ENCODE measurements around the gene CADM2.
"Not testable (repeated sequence)": the region's sequence is repeated elsewhere in the genome, so short reads cannot be mapped to it uniquely, and the experiment has no call there.

Gene CADM2

GRCh38 chr3:85670634-85671205, 711.9 kb downstream of the CADM2 start:
- DNase-seq (ENCODE audit: low read depth, low spot score), result peak; percentile 18

DNA sequence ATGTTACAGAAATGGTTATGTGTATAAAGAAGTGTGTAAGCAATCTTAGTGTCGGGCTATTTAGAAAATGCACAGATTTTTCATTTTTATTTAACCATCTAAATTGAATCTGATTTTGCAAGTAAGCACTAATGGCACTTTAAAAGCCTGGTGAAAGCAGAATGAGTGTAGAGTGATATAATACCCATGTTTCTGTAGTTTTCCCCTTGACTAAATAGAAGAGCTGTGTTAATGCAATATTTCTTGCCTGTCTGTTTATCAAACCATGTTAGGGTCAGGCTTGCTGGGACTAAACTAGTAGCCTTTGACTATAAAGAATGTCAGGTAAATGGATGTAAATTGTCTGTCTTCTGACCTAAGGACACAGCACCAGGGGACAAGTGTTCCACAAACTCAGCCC, 714.0 kb downstream of the CADM2 start:
- DNase-seq (ENCODE audit: low read depth, low spot score), result no peak

DNA sequence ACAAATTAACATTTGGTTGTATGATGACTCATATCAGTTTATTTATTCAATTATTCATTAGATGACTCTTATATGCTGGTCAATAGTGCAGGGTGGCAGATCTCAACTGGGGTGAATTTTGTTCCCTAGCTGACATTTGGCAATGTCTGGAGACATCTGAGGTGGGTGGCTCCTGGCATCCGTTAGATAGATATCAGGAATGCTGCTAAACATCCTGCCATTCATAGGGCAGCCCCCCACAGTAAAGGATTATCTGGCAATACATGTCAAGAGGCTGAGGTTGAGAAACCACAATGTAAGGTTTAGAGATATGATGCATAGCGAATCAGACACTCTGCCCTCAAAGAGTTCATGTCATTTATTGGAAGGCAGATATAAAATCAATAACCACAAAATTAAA, 719.9 kb downstream of the CADM2 start:
- DNase-seq (ENCODE audit: low read depth, low spot score), result peak; percentile 0

DNA sequence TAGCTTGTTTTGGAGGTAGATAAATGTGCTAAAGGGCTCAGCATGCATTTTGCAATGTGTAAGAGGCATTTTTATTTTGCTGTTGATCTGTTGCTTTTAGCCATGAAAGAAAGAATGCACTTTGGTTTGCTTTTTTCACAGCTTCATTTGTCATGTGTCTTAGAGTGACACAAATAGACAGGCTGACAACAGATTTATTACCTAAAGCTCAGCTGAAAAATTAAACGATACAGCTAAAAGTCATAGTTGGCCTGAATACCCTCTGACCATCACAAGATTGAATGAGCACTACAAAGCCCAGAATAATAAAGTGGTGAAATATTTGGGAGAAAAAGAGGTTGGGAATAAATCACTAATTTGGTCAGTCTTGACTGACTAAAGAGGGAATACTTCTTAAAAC, 723.1 kb downstream of the CADM2 start:
- DNase-seq (ENCODE audit: low read depth, low spot score), result no peak

DNA sequence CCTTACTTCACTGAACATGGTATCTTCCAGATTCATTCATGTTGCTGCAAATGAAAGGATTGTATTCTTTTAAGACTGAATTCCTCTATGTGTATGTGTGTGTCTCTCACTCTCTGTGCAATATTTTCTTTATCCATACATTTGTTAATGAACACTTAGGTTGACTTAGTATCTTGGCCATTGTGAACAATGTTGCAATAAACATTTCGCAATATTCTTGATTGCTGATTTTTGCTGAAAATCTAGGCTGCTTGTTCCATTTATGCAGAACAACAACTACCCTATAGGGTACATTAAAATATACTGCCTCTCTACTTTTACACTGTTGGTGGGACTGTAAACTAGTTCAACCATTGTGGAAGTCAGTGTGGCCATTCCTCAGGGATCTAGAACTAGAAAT, 732.4 kb downstream of the CADM2 start:
- DNase-seq (ENCODE audit: low read depth, low spot score), result no peak

DNA sequence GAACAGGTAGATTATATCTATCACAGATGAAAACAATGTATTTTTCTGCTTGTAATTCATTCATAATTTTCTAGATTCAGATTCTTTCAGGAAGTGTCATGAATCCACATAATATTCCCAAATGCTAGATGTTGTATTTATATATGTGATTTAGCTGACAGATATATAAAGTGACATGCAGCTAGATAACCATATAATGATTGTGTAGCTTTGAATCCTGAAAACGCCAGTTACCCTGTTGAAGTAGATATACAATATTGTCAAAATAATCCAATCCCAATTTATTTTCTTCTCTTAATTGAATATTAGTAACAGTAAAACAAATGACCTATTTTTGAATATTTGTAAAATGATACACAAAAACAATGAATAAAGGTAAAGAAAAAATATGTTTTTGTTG, 738.4 kb downstream of the CADM2 start:
- no peak for DNase-seq (ENCODE audit: low read depth, low spot score)

DNA sequence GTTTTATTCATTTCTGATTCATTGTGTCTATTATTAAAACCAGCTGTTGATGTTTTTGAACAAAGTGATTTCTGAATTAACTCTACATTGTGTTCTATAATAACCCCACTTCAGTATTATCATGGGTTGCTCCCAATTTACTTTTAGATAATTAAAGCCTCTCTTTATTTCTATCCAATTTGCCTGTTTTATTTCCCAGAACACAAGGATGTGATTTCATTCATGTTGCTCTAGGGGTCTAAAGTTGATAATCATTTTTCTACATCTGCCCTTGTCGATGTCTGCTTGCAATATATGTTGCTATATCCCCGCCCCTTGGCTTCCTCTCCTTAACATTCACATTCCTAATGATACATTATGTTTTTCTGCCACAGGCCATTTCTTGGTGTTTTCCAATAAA, 747.3 kb downstream of the CADM2 start:
- no peak for DNase-seq (ENCODE audit: low read depth, low spot score)

GRCh38 chr3:85708325-85708724, 749.5 kb downstream of the CADM2 start:
- not testable (repeated sequence) for DNase-seq (ENCODE audit: low read depth, low spot score)

GRCh38 chr3:85709346-85709892, 750.6 kb downstream of the CADM2 start:
- no peak for DNase-seq (ENCODE audit: low read depth, low spot score)

DNA sequence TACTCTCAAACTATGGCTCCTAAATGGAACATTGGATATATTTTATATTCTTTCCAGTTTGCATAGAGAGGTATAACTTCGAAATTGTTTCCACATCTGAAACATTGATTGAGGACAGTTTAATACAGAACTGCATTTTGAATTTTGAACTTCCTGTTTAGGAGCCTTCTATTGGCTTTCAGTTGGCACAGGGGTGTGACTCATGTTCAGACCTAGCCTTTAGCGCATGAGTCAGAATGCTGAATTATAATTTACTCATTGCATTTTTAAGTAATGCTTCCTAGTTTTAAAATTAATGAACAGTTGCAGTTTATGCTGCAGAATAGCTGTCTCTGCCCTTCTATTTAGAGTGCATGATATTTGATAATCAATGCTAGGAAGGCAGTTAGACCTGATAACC, 751.7 kb downstream of the CADM2 start:
- DNase-seq (ENCODE audit: low read depth, low spot score), result peak; percentile 6

DNA sequence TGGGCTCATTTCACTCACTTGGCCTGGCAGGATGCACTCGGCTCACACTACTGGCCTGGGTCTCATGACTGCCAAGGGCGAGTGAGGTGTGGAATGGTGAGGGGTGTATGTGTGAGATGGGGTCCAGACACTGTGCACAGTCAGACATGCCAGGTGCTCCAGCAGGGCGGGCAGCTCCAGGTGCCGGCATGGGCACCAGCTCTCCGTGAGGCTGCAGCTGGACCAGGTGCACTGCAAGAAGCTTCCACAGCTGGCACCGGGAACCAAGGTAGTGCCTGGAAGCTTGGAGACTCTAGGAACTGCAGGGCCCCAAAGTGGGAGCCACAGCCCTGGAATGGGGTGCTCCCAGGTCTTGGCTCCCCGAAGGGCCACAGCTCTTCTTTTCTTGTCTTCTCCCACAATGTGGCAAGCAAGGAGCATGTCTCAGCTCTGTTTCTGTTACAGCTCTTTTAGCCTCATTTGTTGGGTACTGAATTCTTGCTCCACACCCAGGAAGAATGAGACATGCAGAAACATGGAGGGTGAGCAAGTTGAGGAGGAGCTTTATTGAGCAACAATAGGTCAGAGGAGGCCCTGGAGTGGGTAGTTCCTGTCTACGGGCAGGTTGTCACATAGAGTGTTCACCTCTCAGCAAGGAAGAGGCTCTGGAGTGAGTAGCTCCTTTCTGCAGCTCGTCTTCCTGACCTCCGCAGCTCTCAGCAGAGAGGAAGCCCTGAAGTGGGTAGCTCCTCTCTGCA, 762.8 kb downstream of the CADM2 start:
- DNase-seq (ENCODE audit: low read depth, low spot score), result no peak

GRCh38 chr3:85725809-85726208, 767.0 kb downstream of the CADM2 start:
- no peak for DNase-seq (ENCODE audit: low read depth, low spot score)

DNA sequence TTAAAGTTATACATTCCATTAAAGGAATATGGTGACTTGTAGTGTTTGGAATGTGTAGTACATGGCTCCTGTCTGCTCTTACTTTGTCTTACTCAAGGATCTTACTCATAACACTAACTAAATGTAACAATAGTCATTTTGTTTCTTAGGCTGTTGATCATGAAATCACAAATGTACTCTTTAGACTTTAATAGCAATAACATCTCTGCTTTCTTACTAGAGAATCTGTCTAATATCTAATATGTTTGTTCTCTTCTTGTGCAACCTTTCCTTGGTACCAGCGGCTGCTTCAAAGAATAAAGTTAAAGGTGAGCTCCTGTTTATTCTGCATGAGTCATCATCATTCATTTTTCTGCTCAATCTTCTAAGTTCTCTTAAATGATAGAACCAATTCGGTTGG, 767.5 kb downstream of the CADM2 start:
- no peak for DNase-seq (ENCODE audit: low read depth, low spot score)

DNA sequence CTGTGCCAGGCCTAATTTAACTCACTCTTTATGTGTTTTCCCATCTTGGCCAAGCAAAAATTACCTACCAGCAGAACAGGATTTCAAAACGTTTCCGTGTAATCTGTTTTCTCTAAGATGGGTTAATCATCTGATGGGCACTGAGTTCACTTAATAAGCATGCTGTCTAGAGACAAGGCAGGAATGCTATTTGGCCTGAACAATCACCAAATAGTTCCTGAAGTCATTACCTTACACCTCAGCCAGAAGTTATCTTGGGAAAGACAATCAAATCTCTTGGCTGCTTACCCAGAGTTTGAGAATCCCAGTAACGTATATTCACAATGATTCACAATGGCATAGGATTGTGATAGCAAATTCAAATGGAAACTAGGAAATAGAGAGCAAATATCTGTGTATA, 779.1 kb downstream of the CADM2 start:
- peak; percentile 6 for DNase-seq (ENCODE audit: low read depth, low spot score)

GRCh38 chr3:85740561-85740960, 781.8 kb downstream of the CADM2 start:
- DNase-seq (ENCODE audit: low read depth, low spot score), result no peak

DNA sequence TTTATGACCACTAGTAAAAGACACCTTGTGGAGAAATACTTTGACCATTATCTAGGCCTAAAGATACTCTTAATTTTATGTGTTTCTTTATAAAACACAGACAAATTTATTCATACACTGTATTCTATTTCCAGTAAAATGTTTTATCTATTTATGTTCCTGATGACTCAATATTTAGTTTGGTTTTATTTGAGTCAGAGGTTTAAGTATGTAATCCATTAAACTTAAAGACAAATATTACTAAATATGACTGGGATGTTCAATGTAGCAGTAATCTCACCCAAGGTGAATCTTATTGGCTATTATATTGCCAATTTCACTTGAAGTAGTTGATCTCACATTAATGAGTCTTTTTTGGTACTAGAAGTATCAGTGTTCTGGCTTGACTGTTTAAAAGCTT, 799.7 kb downstream of the CADM2 start:
- no peak for DNase-seq (ENCODE audit: low read depth, low spot score)

GRCh38 chr3:85760342-85760741, 801.6 kb downstream of the CADM2 start:
- DNase-seq (ENCODE audit: low read depth, low spot score), result no peak

DNA sequence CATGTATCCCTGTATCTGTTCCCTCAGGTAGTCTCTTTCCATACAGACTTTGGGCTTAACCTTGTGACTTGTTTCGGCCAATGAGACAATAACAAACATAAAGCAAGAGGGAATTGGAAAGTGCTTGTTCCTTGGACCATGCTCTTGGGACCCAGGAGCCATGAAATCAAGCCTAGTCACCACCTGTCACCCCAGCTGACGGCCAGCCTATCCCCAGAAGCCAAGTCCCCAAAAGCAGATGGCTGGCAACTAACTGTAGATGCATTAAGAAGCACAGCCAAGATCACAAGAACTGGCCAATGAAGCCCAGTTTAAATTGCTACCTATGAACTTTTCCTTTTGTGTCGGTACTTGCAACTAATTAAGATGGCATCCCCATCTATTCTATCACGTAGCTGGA, 822.0 kb downstream of the CADM2 start:
- no peak for DNase-seq (ENCODE audit: low read depth, low spot score)

DNA sequence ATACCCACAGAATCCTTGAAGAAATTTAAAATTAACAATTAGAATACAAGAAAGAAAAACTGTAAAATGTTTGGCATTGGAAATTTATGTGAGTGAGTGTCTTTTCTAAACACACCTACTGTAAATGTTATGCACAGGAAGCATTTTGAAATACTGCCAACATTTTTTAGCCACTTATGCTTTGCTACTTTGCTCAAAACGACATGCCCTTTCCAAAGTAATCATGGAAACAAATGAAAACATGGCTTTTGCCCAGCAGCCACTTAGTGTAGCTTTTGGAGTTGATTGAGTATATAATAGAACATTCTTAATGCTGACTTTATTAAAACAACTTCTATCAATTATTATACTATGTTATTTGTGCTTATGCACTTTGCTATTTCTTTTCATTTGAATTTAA, 823.0 kb downstream of the CADM2 start:
- DNase-seq (ENCODE audit: low read depth, low spot score), result peak; percentile 46

DNA sequence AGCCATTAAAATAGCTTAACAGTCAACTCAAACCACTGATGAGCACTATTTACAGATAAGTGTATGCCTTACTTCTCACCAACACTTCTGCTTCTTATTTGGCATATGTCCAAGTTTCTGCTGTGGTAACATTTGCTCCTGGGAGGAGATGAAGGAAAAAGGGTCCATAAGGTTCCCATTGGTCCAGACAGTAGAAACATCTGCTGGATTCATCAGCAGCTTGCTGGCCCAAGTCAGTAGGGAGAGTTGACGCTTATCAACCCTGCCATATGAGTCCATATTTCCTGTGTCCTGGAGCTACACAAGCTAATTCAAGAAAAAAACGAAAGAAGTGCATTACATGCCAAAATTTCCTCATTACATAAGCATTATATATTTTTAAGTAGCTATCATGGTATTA, 824.5 kb downstream of the CADM2 start:
- DNase-seq (ENCODE audit: low read depth, low spot score), result no peak

DNA sequence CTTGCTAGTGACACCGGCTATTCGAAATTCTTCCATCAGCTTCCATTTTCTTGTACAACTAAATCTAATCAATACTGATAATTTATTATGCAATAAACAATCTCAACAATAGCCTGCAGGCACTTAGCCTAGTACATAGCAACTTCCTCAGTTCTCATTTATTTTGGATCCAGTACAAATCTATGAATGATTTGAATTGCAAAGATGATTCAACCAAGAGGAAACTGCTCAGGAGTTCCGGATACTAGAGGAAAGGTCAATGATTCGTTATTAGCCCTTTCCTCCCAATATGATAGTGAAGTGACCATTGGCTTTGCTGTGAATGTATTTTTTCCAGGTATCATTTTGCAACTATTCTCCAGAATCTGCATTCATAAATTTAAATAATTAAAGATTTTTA, 827.0 kb downstream of the CADM2 start:
- no peak for DNase-seq (ENCODE audit: low read depth, low spot score)

DNA sequence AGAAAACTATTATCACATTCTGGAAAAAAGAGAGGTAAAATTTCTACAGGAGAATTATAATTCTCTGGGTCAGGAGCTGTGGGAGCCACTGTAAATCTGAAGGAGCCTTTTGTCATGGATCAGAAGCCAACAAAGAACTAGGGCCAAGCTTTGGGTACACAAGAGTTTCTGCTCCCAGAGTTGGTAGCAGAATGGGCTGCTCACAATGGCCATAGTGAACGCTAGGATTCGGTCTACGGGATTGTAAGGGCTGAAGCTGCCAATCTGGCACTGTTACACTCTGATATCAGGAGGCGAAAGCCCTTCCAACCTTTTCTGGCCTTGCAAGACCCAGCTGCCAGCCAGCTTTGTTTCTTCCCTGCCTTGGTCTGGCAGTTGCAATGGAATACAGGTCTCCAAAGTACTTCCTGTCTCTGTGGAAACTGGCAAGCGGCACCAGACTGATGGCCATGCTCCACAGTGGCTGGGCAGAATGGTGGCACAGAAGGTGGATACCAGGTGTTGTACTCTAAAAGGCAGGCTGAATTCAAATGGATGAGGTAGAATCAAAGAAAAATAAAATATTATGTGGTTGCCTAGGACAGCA, 831.7 kb downstream of the CADM2 start:
- no peak for DNase-seq (ENCODE audit: low read depth, low spot score)

GRCh38 chr3:85796140-85796539, 837.4 kb downstream of the CADM2 start:
- peak; percentile 7 for DNase-seq (ENCODE audit: low read depth, low spot score)

All from astrocyte of the hippocampus (primary cell).